RWPE1 (cell line): ENCODE data around the gene LRRC42.

ENCODE experiments used
- CTCF ChIA-PET: fragments of 350-600 bp; sonication (Branson Sonifier 250); formaldehyde crosslinking; extraction: SDS; loops from one replicate; lab custom pipeline; 2021; lab: Yijun Ruan, JAX
- POLR2A ChIA-PET: fragments of 400-600 bp; formaldehyde crosslinking; extraction: SDS; loops from one replicate; lab custom pipeline; 2020; ENCODE audit warnings: antibody characterized with exemption; ENCODE audit not compliant: low non-redundant PET; lab: Yijun Ruan, JAX
- DNase-seq: peaks from one replicate; pipeline ENCODE4 v3.0.0; 2012; ENCODE audit warnings: low spot score
- H3K27ac ChIP-seq: fragments of 450-650 bp; 2 replicates; pipeline ENCODE4 v1.5.1; 2017
- CTCF ChIP-seq: fragments of 450-650 bp; conservative IDR thresholded peaks from 2 replicates; pipeline ENCODE4 v1.5.1; 2017; ENCODE audit warnings: low read depth, mild to moderate bottlenecking

The LRRC42 gene

GRCh38 chr1:54007613-54008012 lies 61.5 kb downstream of the LRRC42 start:
- POLR2A ChIA-PET, result no interaction called here
- CTCF ChIA-PET, result no interaction called here
- H3K27ac ChIP-seq, result no peak overlapping the region
- no peak for TF ChIP-seq CTCF
- no peak for DNase-seq

GRCh38 chr1:54008876-54009275 lies 62.7 kb downstream of the LRRC42 start:
- H3K27ac ChIP-seq, result no peak overlapping the region
- DNase-seq, result no peak
- TF ChIP-seq CTCF, result no peak
- CTCF ChIA-PET, result no interaction called here
- POLR2A ChIA-PET, result no interaction called here

- DNase-seq, result no peak
- ChIA-PET POLR2A (no interaction called here), CTCF (no interaction called here)
- TF ChIP-seq CTCF, result no peak
- H3K27ac ChIP-seq, result no peak overlapping the region
Measured at GRCh38 chr1:54009406-54009805, 63.3 kb downstream of the LRRC42 start.

- POLR2A ChIA-PET, result no interaction called here
- no peak for TF ChIP-seq CTCF
- DNase-seq, result no peak
- CTCF ChIA-PET, result no interaction called here
- no peak overlapping the region for H3K27ac ChIP-seq
Measured at GRCh38 chr1:54010415-54011117, 64.4 kb downstream of the LRRC42 start.

- TF ChIP-seq CTCF, result no peak
- no peak for DNase-seq
- CTCF ChIA-PET, result no interaction called here
- POLR2A ChIA-PET, result no interaction called here
- no peak overlapping the region for H3K27ac ChIP-seq
Measured at GRCh38 chr1:54011316-54012007, 65.3 kb downstream of the LRRC42 start.

- no peak for TF ChIP-seq CTCF
- CTCF ChIA-PET, result no interaction called here
- DNase-seq, result no peak
- H3K27ac ChIP-seq, result no peak overlapping the region
- POLR2A ChIA-PET, result no interaction called here
Measured at GRCh38 chr1:54012008-54012325, 65.8 kb downstream of the LRRC42 start.
